Osteoblast (primary cell): ENCODE results near the gene LZTR1. TPM values are rescaled to one million over a fixed set of nuclear protein-coding genes. Genes with fewer than 3 reads are reported as not detected.
A peak's percentile ranks its signal among the peaks of the same experiment; 100 is the strongest.

Experiments
- DNase-seq: peaks from one replicate; pipeline ENCODE4 v3.0.0; 2011; ENCODE audit warnings: low spot score, mixed read lengths; ENCODE audit not compliant: insufficient read length; ENCODE audit errors: missing footprints
- H2AFZ ChIP-seq: 2 replicates; pipeline ENCODE4 v1.6.0; 2011; ENCODE audit warnings: mild to moderate bottlenecking, low read length
- H3K27ac ChIP-seq: 2 replicates; pipeline ENCODE4 v1.5.1; 2011; ENCODE audit warnings: mild to moderate bottlenecking, low read depth, low read length, moderate library complexity
- H3K27me3 ChIP-seq: 2 replicates; pipeline ENCODE4 v1.6.0; 2012; ENCODE audit warnings: mild to moderate bottlenecking, control low read depth, inconsistent platforms, low read length, moderate library complexity; ENCODE audit not compliant: insufficient read depth
- H3K36me3 ChIP-seq: 2 replicates; pipeline ENCODE4 v1.5.1; 2011; ENCODE audit warnings: mild to moderate bottlenecking, low read length, control low read depth, moderate library complexity; ENCODE audit not compliant: insufficient read depth
- H3K4me1 ChIP-seq: 2 replicates; pipeline ENCODE4 v1.5.1; 2011; ENCODE audit warnings: mild to moderate bottlenecking, low read length, control low read depth, moderate library complexity; ENCODE audit not compliant: insufficient read depth
- H3K4me2 ChIP-seq: 2 replicates; pipeline ENCODE4 v1.6.0; 2011; ENCODE audit warnings: mild to moderate bottlenecking, low read length; ENCODE audit not compliant: insufficient read depth
- H3K4me3 ChIP-seq: fragments of 200-600 bp; sonication (generic); 3 replicates; pipeline ENCODE4 v1.5.1; 2012; ENCODE audit warnings: mild to moderate bottlenecking, low read length, inconsistent platforms; ENCODE audit not compliant: insufficient read depth
- H3K79me2 ChIP-seq: 2 replicates; pipeline ENCODE4 v1.6.0; 2012; ENCODE audit warnings: mild to moderate bottlenecking, low read length, control low read depth, inconsistent platforms; ENCODE audit not compliant: insufficient read depth
- H3K9me3 ChIP-seq: 2 replicates; pipeline ENCODE4 v1.5.1; 2011; ENCODE audit warnings: low read depth, low read length, control low read depth
- H4K20me1 ChIP-seq: 2 replicates; pipeline ENCODE4 v1.6.0; 2012; ENCODE audit warnings: mild to moderate bottlenecking, low read length, control low read depth; ENCODE audit not compliant: insufficient read depth
- total RNA-seq: library from RNA; depleted of rRNA; stranded (reverse); fragments of >200 nt; gene quantifications from 2 replicates; pipeline ENCODE4 v1.2.3, GENCODE V29; 2012
- TF ChIP-seq, protein P1 (sequence below): IDR thresholded peaks from 2 replicates; pipeline ENCODE4 v1.5.1; 2011; ENCODE audit warnings: mild to moderate bottlenecking, low read depth, low read length, moderate library complexity; ENCODE audit errors: extremely low read depth

The LZTR1 gene
- total RNA-seq, 1 donor: 56.8 TPM

DNA sequence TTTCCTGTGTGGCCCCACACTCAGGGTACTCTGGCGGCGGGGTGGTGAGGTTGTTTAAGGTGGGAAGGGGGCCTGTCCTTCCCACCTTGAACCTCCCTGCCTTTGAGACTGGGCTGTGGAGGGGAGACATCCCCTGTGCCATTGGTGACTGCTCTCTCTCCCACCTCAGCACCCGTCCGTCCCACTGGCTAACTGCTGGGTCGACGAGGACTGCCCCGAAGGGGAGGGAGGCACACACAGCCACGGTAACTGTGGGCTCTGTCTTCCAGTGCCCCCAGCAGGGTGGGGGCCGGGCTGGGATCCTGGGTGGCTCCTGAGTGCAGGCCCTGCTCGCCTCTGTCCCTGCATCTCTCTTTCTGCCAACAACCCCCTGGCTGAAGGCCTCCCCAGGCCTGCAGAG, 40.4 kb downstream of the LZTR1 start:
- DNase-seq: no peak
- H3K4me2 ChIP-seq: no peak overlapping the region
- no peaks in the 10 kb centered on the region for H3K79me2 ChIP-seq
- no peaks in the 10 kb centered on the region for H3K36me3 ChIP-seq
- H2AFZ ChIP-seq: no peak overlapping the region
- TF ChIP-seq, protein P1, sequence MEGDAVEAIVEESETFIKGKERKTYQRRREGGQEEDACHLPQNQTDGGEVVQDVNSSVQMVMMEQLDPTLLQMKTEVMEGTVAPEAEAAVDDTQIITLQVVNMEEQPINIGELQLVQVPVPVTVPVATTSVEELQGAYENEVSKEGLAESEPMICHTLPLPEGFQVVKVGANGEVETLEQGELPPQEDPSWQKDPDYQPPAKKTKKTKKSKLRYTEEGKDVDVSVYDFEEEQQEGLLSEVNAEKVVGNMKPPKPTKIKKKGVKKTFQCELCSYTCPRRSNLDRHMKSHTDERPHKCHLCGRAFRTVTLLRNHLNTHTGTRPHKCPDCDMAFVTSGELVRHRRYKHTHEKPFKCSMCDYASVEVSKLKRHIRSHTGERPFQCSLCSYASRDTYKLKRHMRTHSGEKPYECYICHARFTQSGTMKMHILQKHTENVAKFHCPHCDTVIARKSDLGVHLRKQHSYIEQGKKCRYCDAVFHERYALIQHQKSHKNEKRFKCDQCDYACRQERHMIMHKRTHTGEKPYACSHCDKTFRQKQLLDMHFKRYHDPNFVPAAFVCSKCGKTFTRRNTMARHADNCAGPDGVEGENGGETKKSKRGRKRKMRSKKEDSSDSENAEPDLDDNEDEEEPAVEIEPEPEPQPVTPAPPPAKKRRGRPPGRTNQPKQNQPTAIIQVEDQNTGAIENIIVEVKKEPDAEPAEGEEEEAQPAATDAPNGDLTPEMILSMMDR: no peak
- no peaks in the 10 kb centered on the region for H3K27me3 ChIP-seq
- H3K4me1 ChIP-seq: peaks cover 6% of the 10 kb centered on the region
- H3K9me3 ChIP-seq: no peaks in the 10 kb centered on the region
- H3K4me3 ChIP-seq: no peak overlapping the region
- no peak overlapping the region for H3K27ac ChIP-seq
- H4K20me1 ChIP-seq: no peaks in the 10 kb centered on the region

DNA sequence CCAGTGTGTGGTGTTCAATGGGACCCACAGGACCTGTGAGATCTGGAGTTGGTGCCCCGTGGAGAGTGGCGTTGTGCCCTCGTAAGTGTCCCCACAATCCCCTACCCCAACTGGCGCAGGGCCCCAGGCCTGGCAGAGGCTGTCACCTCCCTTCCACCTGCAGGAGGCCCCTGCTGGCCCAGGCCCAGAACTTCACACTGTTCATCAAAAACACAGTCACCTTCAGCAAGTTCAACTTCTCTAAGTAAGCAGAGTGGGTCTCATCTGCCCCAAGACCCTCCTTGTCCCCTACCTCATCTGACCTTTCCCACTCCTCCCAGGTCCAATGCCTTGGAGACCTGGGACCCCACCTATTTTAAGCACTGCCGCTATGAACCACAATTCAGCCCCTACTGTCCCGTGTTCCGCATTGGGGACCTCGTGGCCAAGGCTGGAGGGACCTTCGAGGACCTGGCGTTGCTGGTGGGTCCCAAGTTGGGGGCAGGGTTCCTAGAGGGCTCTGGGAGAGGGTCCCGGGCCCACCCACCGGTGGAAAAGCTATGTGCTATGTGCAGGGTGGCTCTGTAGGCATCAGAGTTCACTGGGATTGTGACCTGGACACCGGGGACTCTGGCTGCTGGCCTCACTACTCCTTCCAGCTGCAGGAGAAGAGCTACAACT, 41.0 kb downstream of the LZTR1 start:
- Histone ChIP-seq H3K4me1 (peaks cover 8% of the 10 kb centered on the region), H4K20me1 (no peaks in the 10 kb centered on the region), H3K9me3 (no peaks in the 10 kb centered on the region), H3K27me3 (no peaks in the 10 kb centered on the region), H3K4me2 (no peak overlapping the region), H2AFZ (no peak overlapping the region), H3K4me3 (no peak overlapping the region), H3K79me2 (no peaks in the 10 kb centered on the region), H3K36me3 (no peaks in the 10 kb centered on the region), H3K27ac (no peak overlapping the region)
- TF ChIP-seq, protein P1: no peak
- peak; percentile 75 for DNase-seq

DNA sequence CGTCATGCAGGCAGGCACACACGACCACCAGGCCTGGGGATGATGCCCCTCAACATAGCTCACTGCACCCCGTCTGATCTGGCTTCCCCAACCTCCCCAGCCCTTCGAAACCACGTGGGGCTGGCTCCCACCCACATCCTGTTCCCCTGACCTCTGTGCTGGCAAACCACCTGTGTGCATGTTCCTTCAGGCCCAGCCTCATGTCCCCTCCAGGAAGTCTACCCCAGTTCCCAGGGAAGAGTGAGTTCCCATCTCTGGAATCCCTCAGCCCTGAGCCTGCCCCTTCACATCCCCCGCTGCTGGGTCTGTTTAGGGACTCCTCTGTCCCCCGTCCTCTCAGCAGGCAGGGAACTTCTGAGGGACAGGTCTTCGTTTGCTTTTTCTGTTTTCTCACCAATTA, 43.2 kb downstream of the LZTR1 start:
- Histone ChIP-seq H3K36me3 (no peaks in the 10 kb centered on the region), H3K9me3 (no peaks in the 10 kb centered on the region), H2AFZ (no peak overlapping the region), H3K4me1 (peaks cover 8% of the 10 kb centered on the region), H3K27me3 (peaks cover 8% of the 10 kb centered on the region), H4K20me1 (no peaks in the 10 kb centered on the region), H3K4me2 (no peak overlapping the region), H3K4me3 (no peak overlapping the region), H3K27ac (no peak overlapping the region), H3K79me2 (no peaks in the 10 kb centered on the region)
- TF ChIP-seq, protein P1: no peak
- peak; percentile 76 for DNase-seq

DNA sequence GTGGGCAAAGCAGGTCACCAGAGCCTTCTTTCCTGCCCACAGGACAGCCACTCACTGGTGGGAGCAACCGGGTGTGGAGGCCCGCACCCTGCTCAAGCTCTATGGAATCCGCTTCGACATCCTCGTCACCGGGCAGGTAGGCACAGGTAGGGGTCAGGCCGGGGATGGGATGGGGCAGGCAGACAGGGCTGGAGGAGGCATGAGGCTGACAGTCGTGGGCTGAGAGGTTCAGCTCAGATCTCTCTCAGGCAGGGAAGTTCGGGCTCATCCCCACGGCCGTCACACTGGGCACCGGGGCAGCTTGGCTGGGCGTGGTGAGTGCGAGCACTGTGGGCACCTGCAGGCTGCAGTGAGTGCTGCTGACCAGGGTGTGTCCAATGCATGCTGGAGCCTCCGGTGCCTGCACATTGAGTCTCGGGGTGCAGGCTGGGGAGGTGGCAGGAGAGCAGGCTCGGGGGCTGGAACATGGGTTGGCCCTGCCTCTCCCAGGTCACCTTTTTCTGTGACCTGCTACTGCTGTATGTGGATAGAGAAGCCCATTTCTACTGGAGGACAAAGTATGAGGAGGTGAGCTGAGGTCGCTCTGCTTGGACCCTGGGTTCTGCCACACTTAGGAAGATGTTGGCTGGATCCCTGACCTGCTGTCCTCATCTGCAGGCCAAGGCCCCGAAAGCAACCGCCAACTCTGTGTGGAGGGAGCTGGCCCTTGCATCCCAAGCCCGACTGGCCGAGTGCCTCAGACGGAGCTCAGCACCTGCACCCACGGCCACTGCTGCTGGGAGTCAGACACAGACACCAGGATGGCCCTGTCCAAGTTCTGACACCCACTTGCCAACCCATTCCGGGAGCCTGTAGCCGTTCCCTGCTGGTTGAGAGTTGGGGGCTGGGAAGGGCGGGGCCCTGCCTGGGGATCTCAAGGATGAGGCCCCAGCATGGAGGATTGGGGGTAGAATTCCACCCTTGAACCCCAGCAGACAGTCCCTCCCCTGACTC, 44.0 kb downstream of the LZTR1 start:
- peaks cover 8% of the 10 kb centered on the region for H3K4me1 ChIP-seq
- no peak overlapping the region for H3K27ac ChIP-seq
- no peaks in the 10 kb centered on the region for H3K79me2 ChIP-seq
- peaks cover 16% of the 10 kb centered on the region for H3K27me3 ChIP-seq
- H2AFZ ChIP-seq: no peak overlapping the region
- H4K20me1 ChIP-seq: no peaks in the 10 kb centered on the region
- H3K4me3 ChIP-seq: no peak overlapping the region
- H3K9me3 ChIP-seq: no peaks in the 10 kb centered on the region
- no peak overlapping the region for H3K4me2 ChIP-seq
- H3K36me3 ChIP-seq: no peaks in the 10 kb centered on the region
- DNase-seq: peak; percentile 79
- TF ChIP-seq, protein P1: no peak
